Ovary (tissue), 10 donors: ENCODE data around the gene COX6A1. TPM values are rescaled to one million over a fixed set of nuclear protein-coding genes. Genes with fewer than 3 reads are reported as not detected.

Source experiments
- DNase-seq, 5 donors: peaks; one replicate each; pipeline ENCODE4 v3.0.0-alpha.2; 2019 to 2020
- H3K27ac ChIP-seq, 2 donors: fragments of 200-600 bp; one replicate each; pipeline versions ENCODE4 v1.5.1 to v1.8.0; 2019 to 2022
- H3K27me3 ChIP-seq: fragments of 200-600 bp; one replicate; pipeline ENCODE4 v1.8.0; 2022
- H3K36me3 ChIP-seq: fragments of 200-600 bp; sonication (generic); one replicate; pipeline ENCODE4 v1.5.1; 2019
- H3K4me1 ChIP-seq: one replicate; pipeline ENCODE4 v1.8.1; 2013; ENCODE audit warnings: mild to moderate bottlenecking, moderate library complexity; ENCODE audit not compliant: insufficient read depth
- H3K4me3 ChIP-seq: fragments of 200-600 bp; sonication (generic); one replicate; pipeline ENCODE4 v1.5.1; 2017
- H3K9me3 ChIP-seq, 2 donors: fragments of 200-600 bp in 1 of 2; sonication (generic) in 1 of 2; one replicate each; pipeline versions ENCODE4 v1.5.1 to v1.8.1; 2013 to 2019; ENCODE audit warnings: mild to moderate bottlenecking in 1 of 2, moderate library complexity in 1 of 2
- EP300 ChIP-seq: sonication (generic); formaldehyde crosslinking; IDR thresholded peaks from one replicate; pipeline ENCODE4 v1.6.1; 2017; ENCODE audit warnings: antibody characterized with exemption
- POLR2A ChIP-seq: fragments of 450-650 bp; IDR thresholded peaks from one replicate; pipeline ENCODE4 v1.6.1; 2017; ENCODE audit warnings: antibody characterized with exemption, mild to moderate bottlenecking, moderate library complexity
- WGBS, 3 donors: extraction: QIAGEN DNeasy Blood & Tissue Kit in 1 of 3; methylation state at CpG; one replicate each; pipeline versions ENCODE4 v1.1.5 to v1.1.7; 2013 to 2017; 5-methylcytosine and 5-hydroxymethylcytosine counted together
- intact Hi-C, 4 donors: fragments of 100-400 bp; cut with DNase I; formaldehyde crosslinking; loops; one replicate each; pipeline versions ENCODE4 v1.11.0 to v1.15.1; 2022 to 2023
- long read RNA-seq, 3 donors: library from polyadenylated mRNA in 2 of 3; unstranded in 2 of 3; transcript quantifications; one replicate each; pipeline ENCODE4 v2.0.0 and lab custom pipeline, GENCODE V29; 2021 to 2026
- polyA plus RNA-seq, 2 donors: library from polyadenylated mRNA; stranded (reverse); fragments of 200-250 nt in 1 of 2; fragments of 350-450 nt in 1 of 2; fragmentation: Illumina TruSeq in 1 of 2; extraction: RNeasy Lipid Tissue Mini Kit (QIAGEN cat#74804) in 1 of 2; gene quantifications; one replicate each; pipeline ENCODE4 v1.2.3, GENCODE V29; 2013 to 2014
- total RNA-seq, 7 donors: library from RNA; depleted of rRNA in 2 of 7; stranded (reverse); fragments of >200 nt in 2 of 7; fragmentation: NEBNext Ultra II Directional in 3 of 7; extraction: Animal tissue kit (Norgen Biotek cat#: 25700) in 3 of 7; gene quantifications; one replicate each; pipeline versions ENCODE4 v1.1.0 to v1.2.4, GENCODE V29; 2016 to 2023
- TF ChIP-seq, protein P1 (sequence below), 3 donors: fragments of 450-650 bp in 2 of 3; fragments of 200-600 bp in 1 of 3; IDR thresholded peaks; one replicate each; pipeline versions ENCODE4 v1.5.1 to v1.8.0; 2016 to 2022; ENCODE audit warnings: antibody characterized with exemption in 3 of 3, mild to moderate bottlenecking in 1 of 3
- donor health status: DM: no; HTN: no; CAD: no; lungs with moderate emphysema.
- donor health status: DM: no; HTN: no; CAD: no.
- donor health status: Bipolar disorder and iron deficiency.
- donor health status: DM: yes; HTN: yes; CAD: no.
- donor health status: DM: no; HTN: no; CAD: no.
- donor health status: DM: yes; HTN: yes; CAD: no.

The COX6A1 gene
- total RNA-seq (100 to 1,000 TPM; 182 to 633 (median 196) TPM), polyA plus RNA-seq (100 to 1,000 TPM; 366 to 474 TPM)
- long read RNA-seq, donor 1, transcript COX6A1-201 (3 exons, 572 nt), result major isoform, 7 of 8 reads
- long read RNA-seq, donor 1, partial matches to known transcripts, result 0 of 8 reads
- long read RNA-seq, donor 1, other reads (novel, unspliced or antisense), result 0 of 8 reads
- long read RNA-seq, donor 2, transcript COX6A1-201 (3 exons, 572 nt), result major isoform, 367 of 380 reads
- long read RNA-seq, donor 2, partial matches to known transcripts, result 7 of 380 reads
- long read RNA-seq, donor 2, other reads (novel, unspliced or antisense), result 0 of 380 reads
- long read RNA-seq, donor 3, transcript COX6A1-201 (3 exons, 572 nt), result major isoform, 87 of 91 reads
- long read RNA-seq, donor 3, partial matches to known transcripts, result 1 of 91 reads
- long read RNA-seq, donor 3, other reads (novel, unspliced or antisense), result 0 of 91 reads

DNA sequence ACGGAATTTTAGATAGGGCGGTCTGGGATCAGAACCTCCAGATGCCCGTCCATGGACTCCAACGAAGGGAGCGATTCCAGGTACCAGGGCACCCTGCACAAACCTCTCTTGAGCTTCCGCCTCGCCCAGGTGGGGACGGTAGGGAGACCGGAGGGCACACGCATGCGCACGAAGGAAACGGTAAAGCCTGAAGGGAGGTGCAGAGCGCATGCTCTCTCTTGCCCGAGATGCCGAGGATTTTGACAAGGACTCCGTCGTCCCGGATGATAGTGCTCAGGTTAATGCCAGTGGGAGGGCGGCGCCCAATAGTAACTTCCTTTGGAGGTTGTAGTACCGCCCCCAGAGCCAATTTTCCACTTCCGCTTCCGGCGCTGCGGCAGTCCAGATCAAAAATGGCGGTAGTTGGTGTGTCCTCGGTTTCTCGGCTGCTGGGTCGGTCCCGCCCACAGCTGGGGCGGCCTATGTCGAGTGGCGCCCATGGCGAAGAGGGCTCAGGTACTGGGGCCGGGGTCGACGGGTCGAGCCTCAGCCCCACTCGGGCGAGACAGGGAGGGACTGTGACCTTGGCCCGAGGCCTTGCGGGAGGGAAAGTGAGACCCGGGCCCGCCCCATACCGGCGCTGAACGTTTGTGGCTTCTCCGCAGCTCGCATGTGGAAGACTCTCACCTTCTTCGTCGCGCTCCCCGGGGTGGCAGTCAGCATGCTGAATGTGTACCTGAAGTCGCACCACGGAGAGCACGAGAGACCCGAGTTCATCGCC, at the start of gene COX6A1:
Gene COX6A1 (plus strand): TSS at position 379 of the 760 bp plus-strand sequence. CDS start 14 bp downstream, at position 393.
- no peaks in the 10 kb centered on the region for H3K36me3 ChIP-seq
- H3K4me1 ChIP-seq, result peaks cover 1% of the 10 kb centered on the region
- H3K27ac ChIP-seq, result peak within 1 kb of the TSS in 1 of 2 donors; percentile 64
- peak within 1 kb of the TSS; percentile 88 for H3K4me3 ChIP-seq
- no peaks in the 10 kb centered on the region for H3K27me3 ChIP-seq
- no peak for TF ChIP-seq EP300
- TF ChIP-seq POLR2A, result peak; percentile 25
- TF ChIP-seq, protein P1, sequence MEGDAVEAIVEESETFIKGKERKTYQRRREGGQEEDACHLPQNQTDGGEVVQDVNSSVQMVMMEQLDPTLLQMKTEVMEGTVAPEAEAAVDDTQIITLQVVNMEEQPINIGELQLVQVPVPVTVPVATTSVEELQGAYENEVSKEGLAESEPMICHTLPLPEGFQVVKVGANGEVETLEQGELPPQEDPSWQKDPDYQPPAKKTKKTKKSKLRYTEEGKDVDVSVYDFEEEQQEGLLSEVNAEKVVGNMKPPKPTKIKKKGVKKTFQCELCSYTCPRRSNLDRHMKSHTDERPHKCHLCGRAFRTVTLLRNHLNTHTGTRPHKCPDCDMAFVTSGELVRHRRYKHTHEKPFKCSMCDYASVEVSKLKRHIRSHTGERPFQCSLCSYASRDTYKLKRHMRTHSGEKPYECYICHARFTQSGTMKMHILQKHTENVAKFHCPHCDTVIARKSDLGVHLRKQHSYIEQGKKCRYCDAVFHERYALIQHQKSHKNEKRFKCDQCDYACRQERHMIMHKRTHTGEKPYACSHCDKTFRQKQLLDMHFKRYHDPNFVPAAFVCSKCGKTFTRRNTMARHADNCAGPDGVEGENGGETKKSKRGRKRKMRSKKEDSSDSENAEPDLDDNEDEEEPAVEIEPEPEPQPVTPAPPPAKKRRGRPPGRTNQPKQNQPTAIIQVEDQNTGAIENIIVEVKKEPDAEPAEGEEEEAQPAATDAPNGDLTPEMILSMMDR (IDR thresholded peaks at IDR 0.05), result no peak
- WGBS, 3 donors, result 0 to 1% (median 0%) methylated on average over 52 to 59 of the region's 59 CpGs
- H3K9me3 ChIP-seq, result no peaks in the 10 kb centered on the region
- DNase-seq, result peak; percentile 91 to 94 (median 92)
- intact Hi-C loops, result no loop called here

DNA sequence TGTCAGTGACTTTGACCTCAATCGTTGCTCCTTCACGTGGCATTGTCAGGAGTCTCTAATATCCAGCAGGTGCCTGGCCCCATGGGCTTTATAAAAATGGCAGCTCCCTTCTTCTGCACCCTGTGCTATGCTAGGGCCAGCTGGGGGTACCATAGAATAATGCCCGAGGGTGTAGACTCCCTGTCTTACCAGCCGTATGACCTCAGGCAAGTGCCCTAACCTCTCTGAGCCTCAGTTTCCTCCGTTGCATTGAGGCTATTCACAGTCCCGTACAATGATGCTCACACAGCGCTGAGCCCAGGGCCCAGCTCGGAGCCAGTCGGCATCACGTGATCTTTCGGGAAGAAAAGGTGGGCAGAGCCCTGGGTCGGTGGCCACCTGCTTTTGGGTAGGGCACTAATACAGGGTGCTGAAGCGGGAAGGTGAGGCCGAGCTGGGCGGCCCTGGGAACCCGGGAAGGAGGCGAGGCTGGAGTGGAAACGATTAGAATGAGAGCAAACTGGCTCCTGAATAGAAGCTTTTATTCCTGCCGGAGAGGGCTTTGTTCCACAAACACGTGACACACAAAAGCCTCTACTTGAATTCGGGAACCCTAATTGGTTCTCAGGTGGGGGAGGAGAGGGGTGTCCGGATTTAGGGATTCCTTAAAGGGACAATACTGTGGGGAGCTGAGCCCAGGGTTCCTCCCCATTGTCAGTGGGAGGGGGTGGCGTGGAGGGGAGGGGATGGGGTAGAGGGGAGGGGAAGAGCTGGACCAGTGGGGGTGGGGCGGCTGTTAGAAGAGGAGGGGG, 49.0 kb upstream of the COX6A1 start:
- no peaks in the 10 kb centered on the region for H3K36me3 ChIP-seq
- H3K9me3 ChIP-seq, result no peaks in the 10 kb centered on the region
- TF ChIP-seq POLR2A, result no peak
- TF ChIP-seq EP300, result no peak
- TF ChIP-seq, protein P1 (IDR thresholded peaks at IDR 0.05), result no peak
- intact Hi-C loops, result no loop called here
- no peak overlapping the region for H3K4me3 ChIP-seq
- peaks cover 2% of the 10 kb centered on the region for H3K4me1 ChIP-seq
- 4 to 6% (median 6%) methylated on average over 24 of the region's 24 CpGs for WGBS, 3 donors
- H3K27me3 ChIP-seq, result no peaks in the 10 kb centered on the region
- H3K27ac ChIP-seq, result no peak overlapping the region
- no peak for DNase-seq

DNA sequence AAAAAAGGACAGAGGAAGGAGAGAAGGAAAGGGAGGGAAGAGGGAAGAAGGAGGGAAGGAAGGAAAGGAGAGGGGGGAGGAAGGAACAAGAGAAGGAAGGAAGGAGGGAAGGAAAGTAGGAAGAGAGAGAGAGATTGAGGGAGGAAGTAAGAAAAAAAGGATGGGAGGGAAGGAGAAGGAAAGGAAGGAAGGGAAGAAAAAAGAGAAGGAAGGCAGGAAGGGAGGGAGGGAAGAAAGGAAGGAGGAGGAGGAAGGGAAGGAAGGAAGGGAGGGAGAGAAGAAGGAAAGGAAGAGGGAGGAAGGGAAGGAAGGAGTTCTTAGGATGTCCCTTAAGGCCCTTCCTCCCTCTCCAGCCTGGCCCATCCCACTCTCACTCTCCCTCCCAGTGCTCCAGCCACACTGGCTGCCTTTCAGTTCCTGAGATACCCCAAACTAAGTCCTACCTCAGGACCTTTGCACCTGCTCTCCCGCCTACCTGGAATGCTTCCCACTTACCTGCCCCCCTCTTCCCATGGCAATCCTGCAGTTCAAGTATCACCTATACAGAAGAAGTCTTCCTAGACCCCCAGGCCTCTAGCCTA, 47.3 kb upstream of the COX6A1 start:
- TF ChIP-seq POLR2A (no peak), EP300 (no peak)
- TF ChIP-seq, protein P1 (IDR thresholded peaks at IDR 0.05), result no peak
- peaks cover 2% of the 10 kb centered on the region for H3K4me1 ChIP-seq
- intact Hi-C loops, result no loop called here
- no peaks in the 10 kb centered on the region for H3K9me3 ChIP-seq
- no peaks in the 10 kb centered on the region for H3K27me3 ChIP-seq
- H3K4me3 ChIP-seq, result no peak overlapping the region
- H3K36me3 ChIP-seq, result no peaks in the 10 kb centered on the region
- WGBS, 3 donors, result 83 to 100% (median 92%) methylated on average over 1 of the region's 1 CpG
- no peak overlapping the region for H3K27ac ChIP-seq
- DNase-seq, result no peak
